Uterus (tissue), 2 donors: ENCODE measurements around the gene C18orf63.

Source experiments
- CTCF ChIP-seq, 4 experiments: fragments of 200-600 bp in 2 of 4; fragments of 450-650 bp in 2 of 4; sonication (generic) in 2 of 4; IDR thresholded peaks; one replicate each; pipeline ENCODE4 v1.5.1; 2016 to 2019; ENCODE audit warnings: antibody characterized with exemption in 4 of 4, mild to moderate bottlenecking in 2 of 4, moderate library complexity in 1 of 4
- POLR2A ChIP-seq, 2 donors: fragments of 450-650 bp; IDR thresholded peaks; one replicate each; pipeline ENCODE4 v1.6.1; 2016; ENCODE audit warnings: antibody characterized with exemption in 2 of 2, mild to moderate bottlenecking in 1 of 2, moderate library complexity in 1 of 2

- TF ChIP-seq CTCF (IDR thresholded peaks at IDR 0.05) (no peak), POLR2A (IDR thresholded peaks at IDR 0.05) (no peak)
These were observed 14.1 kb downstream of the C18orf63 start for GRCh38 chr18:74329688-74330205.
